ENCODE measurements around the gene PRKCQ.

PRKCQ gene

GRCh38 chr10:6518791-6519429, 61.2 kb downstream of the PRKCQ start:
- no peak for DNase-seq

- DNase-seq, result no peak
Observed at GRCh38 chr10:6516929-6517284, 63.2 kb downstream of the PRKCQ start.

- no peak for DNase-seq
Observed at GRCh38 chr10:6516281-6516928, 63.7 kb downstream of the PRKCQ start.

GRCh38 chr10:6514844-6515780, 65.0 kb downstream of the PRKCQ start:
- no peak for DNase-seq

GRCh38 chr10:6514180-6514579, 65.9 kb downstream of the PRKCQ start:
- no peak for DNase-seq

GRCh38 chr10:6513476-6513875, 66.6 kb downstream of the PRKCQ start:
- no peak for DNase-seq

- DNase-seq, result no peak
Observed at GRCh38 chr10:6512182-6512581, 67.9 kb downstream of the PRKCQ start.

GRCh38 chr10:6511347-6511746, 68.7 kb downstream of the PRKCQ start:
- DNase-seq, result no peak

- no peak for DNase-seq
Observed at GRCh38 chr10:6507311-6507710, 72.8 kb downstream of the PRKCQ start.

- no peak for DNase-seq
Observed at GRCh38 chr10:6505300-6505699, 74.8 kb downstream of the PRKCQ start.

GRCh38 chr10:6504296-6504695, 75.8 kb downstream of the PRKCQ start:
- DNase-seq, result no peak

- DNase-seq, result no peak
Observed at GRCh38 chr10:6503171-6503570, 76.9 kb downstream of the PRKCQ start.

- peak; percentile 61 for DNase-seq
Observed at GRCh38 chr10:6501931-6502330, 78.1 kb downstream of the PRKCQ start.

GRCh38 chr10:6499974-6500373, 80.1 kb downstream of the PRKCQ start:
- no peak for DNase-seq

GRCh38 chr10:6498771-6499170, 81.3 kb downstream of the PRKCQ start:
- no peak for DNase-seq

GRCh38 chr10:6497620-6498019, 82.5 kb downstream of the PRKCQ start:
- no peak for DNase-seq

GRCh38 chr10:6494936-6495592, 85.0 kb downstream of the PRKCQ start:
- DNase-seq, result no peak

GRCh38 chr10:6494442-6494819, 85.6 kb downstream of the PRKCQ start:
- no peak for DNase-seq

- peak; percentile 56 for DNase-seq
Observed at GRCh38 chr10:6493521-6494441, 86.3 kb downstream of the PRKCQ start.

- no peak for DNase-seq
Observed at GRCh38 chr10:6492896-6493295, 87.2 kb downstream of the PRKCQ start.

GRCh38 chr10:6491841-6492609, 88.1 kb downstream of the PRKCQ start:
- no peak for DNase-seq
